Measurements from ENCODE around the gene MAP3K1.

DNA sequence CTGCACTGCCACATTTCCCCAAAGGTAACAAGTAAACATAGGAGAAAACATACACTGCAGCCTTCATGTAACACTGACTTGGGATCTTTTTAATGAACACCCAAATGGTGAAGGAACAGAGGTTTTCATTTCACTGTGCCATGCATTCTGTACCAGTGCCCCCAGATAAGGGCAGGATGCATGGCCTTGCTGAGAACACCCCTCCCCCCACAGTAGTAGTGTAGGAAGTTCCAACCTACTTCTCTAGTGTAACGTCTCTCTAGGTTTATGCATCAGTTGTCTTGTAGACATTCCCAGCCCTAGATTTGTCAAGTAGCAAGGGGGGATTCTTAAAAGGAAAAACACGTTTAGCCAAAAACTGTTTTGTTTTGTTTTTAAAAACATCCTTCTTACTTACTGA is 29.9 kb downstream of the MAP3K1 start:
- TF ChIP-seq, protein P1, sequence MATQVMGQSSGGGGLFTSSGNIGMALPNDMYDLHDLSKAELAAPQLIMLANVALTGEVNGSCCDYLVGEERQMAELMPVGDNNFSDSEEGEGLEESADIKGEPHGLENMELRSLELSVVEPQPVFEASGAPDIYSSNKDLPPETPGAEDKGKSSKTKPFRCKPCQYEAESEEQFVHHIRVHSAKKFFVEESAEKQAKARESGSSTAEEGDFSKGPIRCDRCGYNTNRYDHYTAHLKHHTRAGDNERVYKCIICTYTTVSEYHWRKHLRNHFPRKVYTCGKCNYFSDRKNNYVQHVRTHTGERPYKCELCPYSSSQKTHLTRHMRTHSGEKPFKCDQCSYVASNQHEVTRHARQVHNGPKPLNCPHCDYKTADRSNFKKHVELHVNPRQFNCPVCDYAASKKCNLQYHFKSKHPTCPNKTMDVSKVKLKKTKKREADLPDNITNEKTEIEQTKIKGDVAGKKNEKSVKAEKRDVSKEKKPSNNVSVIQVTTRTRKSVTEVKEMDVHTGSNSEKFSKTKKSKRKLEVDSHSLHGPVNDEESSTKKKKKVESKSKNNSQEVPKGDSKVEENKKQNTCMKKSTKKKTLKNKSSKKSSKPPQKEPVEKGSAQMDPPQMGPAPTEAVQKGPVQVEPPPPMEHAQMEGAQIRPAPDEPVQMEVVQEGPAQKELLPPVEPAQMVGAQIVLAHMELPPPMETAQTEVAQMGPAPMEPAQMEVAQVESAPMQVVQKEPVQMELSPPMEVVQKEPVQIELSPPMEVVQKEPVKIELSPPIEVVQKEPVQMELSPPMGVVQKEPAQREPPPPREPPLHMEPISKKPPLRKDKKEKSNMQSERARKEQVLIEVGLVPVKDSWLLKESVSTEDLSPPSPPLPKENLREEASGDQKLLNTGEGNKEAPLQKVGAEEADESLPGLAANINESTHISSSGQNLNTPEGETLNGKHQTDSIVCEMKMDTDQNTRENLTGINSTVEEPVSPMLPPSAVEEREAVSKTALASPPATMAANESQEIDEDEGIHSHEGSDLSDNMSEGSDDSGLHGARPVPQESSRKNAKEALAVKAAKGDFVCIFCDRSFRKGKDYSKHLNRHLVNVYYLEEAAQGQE (IDR thresholded peaks at IDR 0.05; ENCODE audit: low read depth), result no peak
- TF ChIP-seq CTCF (IDR thresholded peaks at IDR 0.05 in 2 of 3, conservative IDR thresholded peaks at IDR 0.05 in 1 of 3; ENCODE audit: borderline replicate concordance in 1 of 3, insufficient read depth in 1 of 3, low read depth in 2 of 3, low read length in 2 of 3), result no peak
- TF ChIP-seq, protein P2, sequence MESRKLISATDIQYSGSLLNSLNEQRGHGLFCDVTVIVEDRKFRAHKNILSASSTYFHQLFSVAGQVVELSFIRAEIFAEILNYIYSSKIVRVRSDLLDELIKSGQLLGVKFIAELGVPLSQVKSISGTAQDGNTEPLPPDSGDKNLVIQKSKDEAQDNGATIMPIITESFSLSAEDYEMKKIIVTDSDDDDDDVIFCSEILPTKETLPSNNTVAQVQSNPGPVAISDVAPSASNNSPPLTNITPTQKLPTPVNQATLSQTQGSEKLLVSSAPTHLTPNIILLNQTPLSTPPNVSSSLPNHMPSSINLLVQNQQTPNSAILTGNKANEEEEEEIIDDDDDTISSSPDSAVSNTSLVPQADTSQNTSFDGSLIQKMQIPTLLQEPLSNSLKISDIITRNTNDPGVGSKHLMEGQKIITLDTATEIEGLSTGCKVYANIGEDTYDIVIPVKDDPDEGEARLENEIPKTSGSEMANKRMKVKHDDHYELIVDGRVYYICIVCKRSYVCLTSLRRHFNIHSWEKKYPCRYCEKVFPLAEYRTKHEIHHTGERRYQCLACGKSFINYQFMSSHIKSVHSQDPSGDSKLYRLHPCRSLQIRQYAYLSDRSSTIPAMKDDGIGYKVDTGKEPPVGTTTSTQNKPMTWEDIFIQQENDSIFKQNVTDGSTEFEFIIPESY (IDR thresholded peaks at IDR 0.05; ENCODE audit: extremely low read depth, insufficient replicate concordance, low read length), result no peak
- TF ChIP-seq ATF3 (IDR thresholded peaks at IDR 0.05), result no peak
- TF ChIP-seq POLR2A (IDR thresholded peaks at IDR 0.05; ENCODE audit: borderline replicate concordance, extremely low read depth, insufficient read depth, insufficient read length), result no peak
- no peak for TF ChIP-seq POLR2AphosphoS5 (IDR thresholded peaks at IDR 0.05; ENCODE audit: low read depth, low read length)
- TF ChIP-seq EZH2 (IDR thresholded peaks at IDR 0.05), result no peak
- no peak for TF ChIP-seq SIN3A (IDR thresholded peaks at IDR 0.05; ENCODE audit: low read depth)
- TF ChIP-seq MAX (IDR thresholded peaks at IDR 0.05), result no peak
- TF ChIP-seq CEBPB (IDR thresholded peaks at IDR 0.05; ENCODE audit: low read depth), result no peak
- TF ChIP-seq FOSL1 (IDR thresholded peaks at IDR 0.05; ENCODE audit: low read depth), result no peak
